Measurements from ENCODE around the gene FSD2. TPM values are rescaled to one million over a fixed set of nuclear protein-coding genes. Genes with fewer than 3 reads are reported as not detected.

The FSD2 gene
- total RNA-seq, 2 donors from 2014 or later, result not detected

GRCh38 chr15:82789491-82789890 lies 16.4 kb downstream of the FSD2 start:
- DNase-seq (ENCODE audit: low spot score) (no peak), ATAC-seq (ENCODE audit: insufficient number of reproducible peaks, low FRiP score, low read depth) (no peak)
- Histone ChIP-seq H3K9me3 (no peaks in the 10 kb centered on the region), H3K36me3 (no peaks in the 10 kb centered on the region), H3K4me1 (ENCODE audit: control insufficient read depth in 1 of 2, low read depth in 2 of 2) (no peaks in the 10 kb centered on the region), H3K4me3 (no peak overlapping the region), H3K27me3 (replicated peaks; ENCODE audit: insufficient read depth) (no peaks in the 10 kb centered on the region), H3K27ac (no peak overlapping the region)
- no peak for TF ChIP-seq CTCF (IDR thresholded peaks at IDR 0.05)

- H3K36me3 ChIP-seq, result no peaks in the 10 kb centered on the region
- H3K9me3 ChIP-seq, result no peaks in the 10 kb centered on the region
- no peak overlapping the region for H3K27ac ChIP-seq
- ATAC-seq (ENCODE audit: insufficient number of reproducible peaks, low FRiP score, low read depth) (no peak), DNase-seq (ENCODE audit: low spot score) (no peak)
- H3K4me1 ChIP-seq (ENCODE audit: control insufficient read depth in 1 of 2, low read depth in 2 of 2), result no peaks in the 10 kb centered on the region
- no peak for TF ChIP-seq CTCF (IDR thresholded peaks at IDR 0.05)
- H3K4me3 ChIP-seq, result no peak overlapping the region
- H3K27me3 ChIP-seq (replicated peaks; ENCODE audit: insufficient read depth), result no peaks in the 10 kb centered on the region
These were observed 17.4 kb downstream of the FSD2 start for GRCh38 chr15:82788496-82788895.

GRCh38 chr15:82781349-82781748 lies 24.5 kb downstream of the FSD2 start:
- DNase-seq (ENCODE audit: low spot score) (no peak), ATAC-seq (ENCODE audit: insufficient number of reproducible peaks, low FRiP score, low read depth) (no peak)
- TF ChIP-seq CTCF (IDR thresholded peaks at IDR 0.05), result no peak
- H3K27ac ChIP-seq, result no peak overlapping the region
- no peaks in the 10 kb centered on the region for H3K9me3 ChIP-seq
- no peak overlapping the region for H3K4me3 ChIP-seq
- no peaks in the 10 kb centered on the region for H3K4me1 ChIP-seq (ENCODE audit: control insufficient read depth in 1 of 2, low read depth in 2 of 2)
- H3K27me3 ChIP-seq (replicated peaks; ENCODE audit: insufficient read depth), result no peaks in the 10 kb centered on the region
- H3K36me3 ChIP-seq, result no peaks in the 10 kb centered on the region

- no peaks in the 10 kb centered on the region for H3K4me1 ChIP-seq (ENCODE audit: control insufficient read depth in 1 of 2, low read depth in 2 of 2)
- H3K27ac ChIP-seq, result no peak overlapping the region
- no peaks in the 10 kb centered on the region for H3K36me3 ChIP-seq
- H3K27me3 ChIP-seq (replicated peaks; ENCODE audit: insufficient read depth), result no peaks in the 10 kb centered on the region
- H3K9me3 ChIP-seq, result no peaks in the 10 kb centered on the region
- no peak overlapping the region for H3K4me3 ChIP-seq
- ATAC-seq (ENCODE audit: insufficient number of reproducible peaks, low FRiP score, low read depth), result no peak
- TF ChIP-seq CTCF (IDR thresholded peaks at IDR 0.05), result no peak
- DNase-seq (ENCODE audit: low spot score), result no peak
These were observed 27.1 kb downstream of the FSD2 start for GRCh38 chr15:82778755-82779154.

- DNase-seq (ENCODE audit: low spot score), result no peak
- TF ChIP-seq CTCF (IDR thresholded peaks at IDR 0.05), result no peak
- H3K27me3 ChIP-seq (replicated peaks; ENCODE audit: insufficient read depth), result no peaks in the 10 kb centered on the region
These were observed 31.4 kb downstream of the FSD2 start for GRCh38 chr15:82774496-82774895.

More at GRCh38 chr15:82774496-82774895, 31.4 kb downstream of the FSD2 start:
- no peak overlapping the region for H3K4me3 ChIP-seq
- no peak for ATAC-seq (ENCODE audit: insufficient number of reproducible peaks, low FRiP score, low read depth)
- no peak overlapping the region for H3K27ac ChIP-seq
- H3K36me3 ChIP-seq, result no peaks in the 10 kb centered on the region
- H3K4me1 ChIP-seq (ENCODE audit: control insufficient read depth in 1 of 2, low read depth in 2 of 2), result no peaks in the 10 kb centered on the region
- H3K9me3 ChIP-seq, result no peaks in the 10 kb centered on the region

Data from thoracic aorta (tissue), 2 donors.